ENCODE results near the gene ELL2.

DNA sequence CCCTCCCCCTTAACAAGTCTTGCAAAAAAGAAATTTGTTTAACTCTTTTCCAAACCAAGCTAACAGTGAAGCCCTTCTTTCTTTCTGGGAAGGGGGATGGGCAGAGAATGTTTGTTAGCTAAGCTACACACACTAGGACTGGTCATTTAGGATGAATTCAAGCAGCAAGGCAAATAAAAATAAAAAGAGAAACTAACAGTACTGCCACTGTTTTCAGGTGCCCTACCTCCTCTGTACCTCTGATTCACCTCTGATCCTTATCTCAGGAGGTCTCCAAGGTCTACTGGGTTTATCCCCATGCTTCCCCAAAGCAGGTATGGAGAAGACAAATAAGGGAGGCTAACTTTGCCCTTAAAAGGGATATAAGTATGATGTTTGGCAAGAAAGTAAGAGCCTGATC is 52.9 kb downstream of the ELL2 start:
- TF ChIP-seq POLR2AphosphoS5 (IDR thresholded peaks at IDR 0.05) (no peak), CTCF (IDR thresholded peaks at IDR 0.05) (no peak), POLR2A (IDR thresholded peaks at IDR 0.05) (no peak)

All from prostate gland (tissue), 2 donors.